ENCODE data around the gene TTC7B.
A peak's percentile ranks its signal among the peaks of the same experiment; 100 is the strongest.

The TTC7B gene

DNA sequence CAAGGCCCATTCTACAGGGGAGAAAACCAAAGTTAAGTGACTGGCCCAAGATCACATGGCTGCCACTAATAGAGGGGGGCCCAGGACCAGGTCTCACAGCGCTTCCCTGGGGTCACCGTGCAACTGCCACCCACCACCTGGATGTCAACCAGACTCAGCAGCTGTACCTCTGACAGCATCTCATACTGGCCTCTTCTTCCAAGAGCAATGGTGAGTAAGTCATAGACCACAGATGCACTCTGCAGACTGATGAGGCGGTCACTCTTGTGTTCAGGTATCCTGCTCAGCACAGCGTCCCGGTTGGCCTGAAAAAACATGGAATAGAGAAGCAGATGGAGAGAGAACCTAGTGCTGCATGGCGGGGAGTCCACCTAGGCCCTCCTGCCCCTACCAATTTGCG, 139.9 kb downstream of the TTC7B start:
- DNase-seq = no peak

DNA sequence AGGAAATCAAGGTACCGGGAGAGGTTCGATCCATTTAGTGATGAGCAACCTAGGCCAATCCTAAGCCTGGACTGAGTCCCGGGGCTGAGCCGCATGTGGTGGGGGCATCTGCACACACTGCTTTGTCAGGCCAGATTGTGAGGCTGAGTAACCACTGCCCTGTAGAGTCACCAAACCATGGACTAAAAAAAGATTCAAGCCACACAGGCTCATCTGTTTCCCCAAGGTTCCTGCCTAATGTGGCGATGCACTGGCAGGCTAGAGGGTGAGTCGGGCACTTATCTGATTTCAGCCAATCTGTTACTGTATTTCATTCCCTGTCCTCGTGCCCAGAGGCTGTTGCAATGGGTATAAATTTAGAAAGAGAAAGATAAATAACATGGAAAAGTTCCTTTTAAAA, 140.8 kb downstream of the TTC7B start:
- DNase-seq = no peak

DNA sequence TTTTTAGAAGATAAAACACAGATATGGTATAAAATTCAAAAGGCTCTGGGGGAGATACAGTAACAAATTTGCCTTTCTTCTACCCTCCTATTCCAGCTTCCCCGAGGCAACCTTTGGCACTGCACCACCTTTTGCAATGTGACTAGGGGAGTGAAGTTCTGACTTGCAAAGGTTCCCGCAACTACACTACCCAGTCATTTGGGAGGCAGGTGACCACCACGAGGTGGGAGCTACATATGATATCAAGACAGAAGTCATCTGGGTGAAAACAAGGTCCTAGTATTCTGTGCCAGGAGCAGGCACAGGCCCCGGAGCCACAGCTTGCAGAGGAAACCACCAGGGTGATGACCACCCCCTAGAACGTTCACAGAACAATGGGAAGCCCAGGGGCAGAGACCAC, 141.5 kb downstream of the TTC7B start:
- DNase-seq = no peak

DNA sequence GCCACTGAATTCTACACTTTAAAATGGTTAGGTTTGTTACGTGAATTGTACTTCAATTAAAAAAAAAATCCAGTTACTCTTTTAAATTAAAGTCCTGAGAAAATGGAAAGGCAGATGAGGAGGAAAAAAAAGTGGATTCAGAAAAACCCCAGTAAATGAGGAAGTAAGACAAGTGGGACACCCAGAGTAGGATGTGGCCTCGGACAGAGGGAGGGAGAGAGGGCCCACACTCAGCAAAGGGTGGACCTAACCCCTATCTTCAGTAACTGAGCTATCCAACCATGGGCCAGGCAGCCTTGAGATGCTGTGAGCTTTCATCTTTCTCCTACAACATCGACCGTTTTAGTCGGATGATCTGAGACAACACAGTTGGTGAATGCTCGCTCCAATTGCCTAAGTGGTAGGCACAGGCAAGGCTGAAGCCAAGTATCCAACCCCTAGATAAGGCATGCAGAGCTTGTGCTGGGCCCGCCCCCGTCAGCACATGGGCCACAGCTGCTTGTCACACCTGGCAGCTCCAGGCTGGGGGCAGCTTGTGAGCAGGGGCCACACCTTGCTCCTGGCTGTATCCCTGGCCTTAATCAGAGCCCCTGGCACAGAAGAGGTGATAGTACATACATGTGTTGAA, 142.1 kb downstream of the TTC7B start:
- DNase-seq = no peak

DNA sequence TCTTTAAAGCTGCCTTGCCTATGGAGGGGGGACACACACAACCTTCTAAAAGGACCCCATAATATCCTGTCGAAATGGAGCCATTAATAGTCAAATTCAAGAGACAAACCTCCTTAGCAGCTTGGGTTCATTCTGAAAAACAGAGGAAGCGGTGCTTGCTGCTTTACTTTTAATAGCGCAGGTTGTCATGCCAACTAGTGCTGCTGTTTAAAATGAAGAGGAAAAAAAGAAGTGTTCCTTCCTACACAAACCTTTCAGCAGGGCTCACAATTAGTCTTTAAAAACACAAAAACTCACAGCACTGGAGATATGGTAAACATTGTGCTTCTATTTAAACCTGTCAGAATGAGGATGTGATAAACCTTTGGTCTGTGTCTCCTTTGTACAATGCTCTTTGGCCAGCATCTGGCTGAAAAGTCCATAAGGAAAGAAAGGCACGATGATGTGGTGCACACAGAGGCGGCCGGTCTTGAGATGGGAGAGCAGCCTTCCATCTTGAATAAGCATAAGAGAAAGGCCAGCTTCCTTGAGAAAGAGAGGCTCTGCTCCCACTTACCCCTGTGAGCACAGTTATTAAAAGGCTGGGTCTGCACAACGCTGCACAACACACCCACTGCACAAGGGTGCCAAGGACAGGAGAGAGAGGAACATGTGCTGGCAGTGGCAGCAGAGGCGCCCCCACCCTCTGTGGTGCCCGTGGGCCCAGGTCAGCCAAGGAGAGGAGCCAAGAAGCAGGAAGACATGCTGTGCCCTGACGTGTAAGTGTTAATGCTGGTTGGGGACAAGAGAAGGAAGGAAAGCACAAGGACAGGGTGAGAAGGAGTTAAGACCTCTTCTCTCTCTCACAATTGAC, 144.6 kb downstream of the TTC7B start:
- DNase-seq = peak in 5 of 56 donors; percentile 27 to 57 (median 47)

DNA sequence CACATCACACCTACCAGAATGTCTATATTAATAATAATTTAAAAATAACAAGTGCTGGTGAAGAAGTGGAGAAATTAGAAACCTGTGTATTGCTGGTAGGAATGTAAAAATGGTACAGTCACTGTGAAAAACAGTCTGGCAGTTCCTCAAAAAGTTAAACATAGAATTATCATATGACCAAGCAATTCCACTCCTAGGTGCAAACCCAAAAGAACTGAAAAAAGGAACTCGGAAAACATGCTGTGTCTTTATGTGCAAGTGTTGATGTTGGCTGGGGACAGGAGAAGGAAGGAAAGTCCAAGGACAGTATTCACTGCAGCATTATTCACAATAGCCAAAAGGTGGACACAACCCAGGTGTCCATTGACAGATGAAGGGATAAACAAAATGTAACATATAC, 146.5 kb downstream of the TTC7B start:
- DNase-seq = no peak

DNA sequence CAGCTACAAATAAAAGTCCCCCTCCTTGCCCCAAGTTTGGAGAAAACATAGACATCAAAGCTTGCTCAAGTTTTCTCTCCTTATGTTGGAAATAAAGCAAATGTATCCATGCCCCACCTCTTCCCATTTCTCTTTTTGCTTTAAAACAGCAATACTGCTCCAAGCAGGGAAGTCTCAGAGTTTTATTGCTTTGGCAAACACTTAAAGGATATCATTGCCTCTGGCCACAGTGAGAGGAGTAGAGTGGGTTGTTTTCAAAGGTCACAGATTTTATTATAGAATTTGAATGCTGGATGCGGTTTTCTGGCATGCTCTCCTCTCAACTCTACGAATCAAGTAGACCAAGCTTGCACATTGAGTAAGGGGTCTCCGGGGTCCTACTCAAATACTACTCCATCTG, 149.7 kb downstream of the TTC7B start:
- no peak for DNase-seq

DNA sequence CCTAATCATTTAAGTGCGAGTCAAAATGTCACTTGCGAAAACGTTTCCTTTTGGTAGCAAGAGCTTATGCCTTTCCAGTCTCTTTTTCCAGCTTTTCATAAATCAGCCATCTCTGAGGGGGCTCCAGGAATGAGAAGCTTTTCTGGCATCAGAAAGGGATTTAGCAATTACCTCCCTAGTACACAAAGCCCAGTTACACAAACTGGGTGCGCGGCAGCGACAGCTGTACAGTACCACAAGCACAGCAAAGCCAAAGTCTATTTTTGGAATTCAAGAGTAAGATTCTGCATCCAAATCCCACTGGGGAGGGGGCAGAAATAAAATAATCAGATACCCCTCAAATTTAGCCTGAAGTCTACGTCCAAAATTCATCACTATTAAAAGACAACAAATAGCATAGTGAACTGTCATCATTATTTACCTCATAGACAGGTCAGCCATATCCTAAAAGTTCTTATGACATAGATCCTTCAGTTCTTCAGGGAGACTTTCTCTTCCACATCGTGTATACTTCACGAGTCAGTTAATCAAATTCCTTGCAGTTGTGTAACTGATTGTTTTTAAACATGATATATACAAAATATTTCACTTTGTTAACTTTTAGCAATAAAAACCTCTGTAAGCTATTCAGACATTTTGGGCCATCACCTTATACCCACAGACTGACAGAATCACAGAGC, 150.8 kb downstream of the TTC7B start:
- no peak for DNase-seq

DNA sequence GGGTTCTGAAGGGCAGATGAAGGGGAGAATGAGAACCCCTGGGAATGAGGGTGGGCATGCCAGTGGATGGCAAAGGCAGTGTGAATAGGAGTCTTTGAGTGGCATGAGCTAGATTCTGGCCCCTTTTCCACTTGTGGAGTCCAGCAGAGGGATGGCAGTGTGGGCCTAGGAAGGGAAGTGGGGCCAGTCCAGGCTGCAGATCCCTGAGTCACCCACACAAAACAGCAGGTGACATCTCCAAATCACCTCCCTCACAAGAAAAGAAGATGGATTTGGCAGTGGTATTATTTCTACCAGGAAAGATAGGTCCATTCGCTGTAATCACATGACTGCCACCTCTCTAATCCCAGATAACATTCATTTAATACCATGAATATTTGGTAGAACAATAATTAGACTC, 151.3 kb downstream of the TTC7B start:
- no peak for DNase-seq

DNA sequence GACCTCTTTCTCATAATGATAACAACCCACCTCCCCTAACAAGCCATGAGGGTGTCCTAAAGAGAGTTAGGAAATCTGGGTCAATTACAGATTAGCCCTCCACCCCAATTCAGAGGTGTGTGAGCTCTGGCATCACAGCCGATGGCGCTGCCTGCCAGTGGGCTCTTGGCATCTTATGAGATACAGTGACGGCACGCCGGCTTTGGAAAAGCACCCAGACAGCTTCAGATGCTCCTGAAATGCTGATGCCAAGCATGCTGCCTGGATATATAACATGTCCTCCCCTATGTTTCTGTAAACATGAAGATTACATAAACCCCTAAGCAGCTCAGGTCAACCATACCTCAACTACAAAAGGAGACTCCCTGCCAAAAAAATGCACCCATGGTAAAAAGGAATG, 152.6 kb downstream of the TTC7B start:
- DNase-seq = no peak

DNA sequence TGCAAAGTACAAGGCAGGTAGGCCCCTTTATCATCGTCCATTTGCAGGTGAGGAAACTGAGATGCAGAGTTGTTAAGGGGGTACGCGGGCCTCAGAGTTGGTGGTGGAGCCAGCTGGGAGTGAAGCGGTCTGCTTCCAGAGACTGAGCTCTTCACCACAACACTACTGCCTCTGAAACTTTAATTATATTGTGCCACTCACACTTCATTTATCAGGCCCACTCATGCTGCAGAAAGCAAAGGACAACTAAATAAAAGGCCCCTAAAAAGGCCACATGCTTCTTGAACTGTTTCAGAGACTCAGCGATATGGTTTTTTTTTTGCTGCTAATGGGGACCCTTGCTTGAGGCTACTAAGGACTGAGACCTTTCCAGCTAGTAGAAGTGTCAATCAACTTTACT, 153.1 kb downstream of the TTC7B start:
- DNase-seq = no peak

DNA sequence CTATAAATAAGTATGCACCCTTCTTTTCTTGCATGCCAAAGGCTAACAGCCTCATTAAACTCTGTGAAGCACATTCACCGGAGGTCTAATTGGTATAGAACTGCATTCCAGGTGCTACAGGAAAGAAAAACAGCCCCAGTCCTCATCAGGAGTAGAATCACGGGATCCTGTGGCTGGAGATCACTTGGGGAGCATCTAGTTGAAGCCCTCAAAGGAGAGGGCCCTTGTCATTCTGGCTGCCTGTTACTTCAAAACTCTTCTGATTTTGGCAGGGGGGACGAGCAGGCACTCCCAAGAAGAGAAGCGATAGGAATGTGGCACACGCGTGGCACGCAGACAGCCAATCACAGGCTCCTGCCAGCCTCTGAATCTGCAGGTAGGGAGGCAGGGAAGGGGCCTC, 154.4 kb downstream of the TTC7B start:
- no peak for DNase-seq

DNA sequence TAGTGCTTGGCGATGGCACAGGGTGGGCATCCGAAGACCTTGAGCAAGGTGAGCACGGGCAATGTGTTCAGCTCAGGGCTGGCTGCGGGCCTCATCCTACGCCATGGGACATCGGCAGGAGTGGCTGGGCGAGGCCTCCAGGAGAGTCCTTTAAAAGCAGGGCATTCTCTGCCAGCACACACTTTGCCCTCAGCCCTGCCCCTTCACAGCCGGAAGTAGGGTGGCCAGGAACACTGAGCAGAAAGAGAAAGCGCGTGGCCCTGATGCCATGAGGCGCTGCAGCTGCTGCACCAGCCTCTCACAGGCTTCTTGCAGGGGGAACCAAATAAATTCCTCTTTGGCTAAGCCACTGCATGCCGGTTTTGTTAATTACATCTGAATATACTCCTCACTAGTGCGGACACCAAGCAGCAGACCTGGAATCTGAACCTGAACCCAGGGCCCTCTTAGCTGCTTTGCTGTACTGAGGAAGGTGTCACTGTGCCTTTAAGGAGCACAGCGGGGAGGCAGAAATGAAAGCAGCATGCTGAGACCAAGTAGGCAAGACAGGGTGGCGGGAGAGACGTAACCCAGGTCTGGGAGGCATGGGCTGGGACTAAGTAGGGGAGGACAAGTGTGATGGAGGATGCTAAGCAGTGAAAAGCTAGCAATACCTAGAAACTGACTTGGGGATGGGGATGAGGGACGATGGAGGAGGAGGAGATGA, 155.2 kb downstream of the TTC7B start:
- DNase-seq = peak in 3 of 56 donors; percentile 27 to 72 (median 46)

DNA sequence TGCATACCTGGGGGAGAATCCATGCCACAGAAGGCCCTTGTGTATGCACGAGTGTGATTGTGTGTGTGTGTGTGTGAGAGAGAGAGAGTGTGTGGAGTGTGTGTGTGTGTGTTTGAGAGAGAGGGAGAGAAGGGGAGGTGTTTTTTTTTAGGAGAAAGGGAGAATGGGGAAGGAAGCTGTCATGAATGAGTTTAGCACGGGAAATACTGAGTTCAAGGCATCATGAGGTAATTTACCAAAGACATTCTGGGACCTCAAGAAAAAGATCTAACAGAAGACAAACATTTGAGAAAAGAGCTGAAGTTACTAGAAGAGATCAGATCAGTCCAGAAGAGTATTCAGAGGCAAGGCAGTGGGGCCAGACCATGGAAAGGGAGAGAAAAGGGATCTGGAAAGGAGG, 157.1 kb downstream of the TTC7B start:
- DNase-seq = no peak

DNA sequence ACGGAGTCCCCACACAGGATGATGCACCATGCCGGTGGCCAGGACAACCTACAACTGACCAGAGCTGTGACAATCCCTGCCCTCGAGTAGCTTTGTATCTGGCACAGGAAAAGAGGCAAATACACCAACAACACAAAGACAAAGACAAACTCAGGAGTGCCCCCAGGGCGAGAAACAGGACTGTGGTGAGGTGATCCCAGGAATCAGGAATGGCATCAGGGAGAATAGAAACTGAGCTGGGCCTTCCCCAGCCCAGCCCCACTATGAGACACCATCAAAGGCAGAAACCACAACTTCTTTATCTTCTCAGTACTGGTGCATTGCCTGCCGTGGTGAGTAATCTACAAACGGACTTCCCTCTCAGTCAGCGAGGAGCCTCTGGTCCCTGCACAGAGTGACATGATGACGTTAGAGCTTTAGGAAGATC, 157.7 kb downstream of the TTC7B start:
- peak in 1 of 56 donors; percentile 33 for DNase-seq

DNA sequence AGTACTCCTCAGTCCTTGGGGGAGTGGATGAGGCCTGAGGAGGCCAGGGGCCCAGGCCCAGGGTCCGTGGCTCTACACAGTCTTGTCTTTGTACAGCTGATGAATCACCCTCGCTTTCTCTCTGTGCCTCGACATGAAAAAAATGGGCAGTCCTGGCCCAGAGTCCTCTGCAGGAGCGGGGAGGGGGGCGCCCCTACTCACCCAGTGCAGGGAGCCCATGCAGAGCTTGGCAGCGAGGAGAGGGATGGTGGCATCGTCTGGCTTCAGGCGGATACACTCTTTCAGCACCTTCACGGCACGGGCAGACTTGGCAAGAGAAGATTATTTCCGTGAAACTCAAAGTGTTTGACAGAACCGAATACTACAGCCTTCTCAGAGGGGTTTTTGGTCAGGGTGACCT, 159.3 kb downstream of the TTC7B start:
- DNase-seq = peak in 20 of 56 donors; percentile 30 to 81 (median 54)

DNA sequence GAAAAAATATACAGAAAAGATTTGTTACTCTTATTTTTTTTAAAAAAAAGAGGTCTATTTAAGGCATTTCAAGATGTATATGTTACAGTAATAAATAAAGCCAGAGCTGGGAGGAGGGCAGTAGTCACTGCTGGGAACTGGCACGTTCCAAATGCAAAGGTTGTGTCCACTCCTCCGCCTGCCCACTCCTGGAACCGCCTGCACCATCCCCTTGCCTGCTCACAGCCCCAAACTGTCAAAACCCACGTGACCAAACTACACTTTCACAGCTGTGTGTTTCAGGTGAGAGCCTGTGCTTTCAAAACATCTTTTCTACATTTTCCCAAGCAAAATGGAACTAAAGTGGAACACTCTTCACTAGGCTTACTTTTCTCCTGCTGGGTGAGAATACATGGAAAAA, 160.4 kb downstream of the TTC7B start:
- DNase-seq = no peak

DNA sequence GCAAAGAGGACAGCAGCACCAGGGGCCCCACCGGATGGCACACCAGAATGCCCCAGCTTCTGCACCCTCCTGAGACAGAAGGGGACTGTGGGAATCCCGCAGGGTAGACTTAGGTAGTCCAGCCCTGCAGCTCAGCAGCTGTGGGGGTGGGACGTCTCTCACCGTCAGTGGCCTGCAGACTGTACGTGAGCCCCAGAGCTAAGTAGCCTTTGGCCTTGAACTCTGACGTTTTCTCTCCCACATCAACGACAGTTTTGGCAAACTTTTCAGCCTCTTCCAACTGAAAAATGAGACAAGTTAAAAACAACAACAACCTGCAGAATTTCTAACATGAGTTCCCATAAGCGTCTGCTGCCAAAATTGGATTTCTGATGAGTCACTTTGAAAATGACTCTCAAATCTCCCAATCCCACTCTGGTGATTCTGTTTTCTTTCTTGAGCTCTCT, 161.4 kb downstream of the TTC7B start:
- DNase-seq = no peak

DNA sequence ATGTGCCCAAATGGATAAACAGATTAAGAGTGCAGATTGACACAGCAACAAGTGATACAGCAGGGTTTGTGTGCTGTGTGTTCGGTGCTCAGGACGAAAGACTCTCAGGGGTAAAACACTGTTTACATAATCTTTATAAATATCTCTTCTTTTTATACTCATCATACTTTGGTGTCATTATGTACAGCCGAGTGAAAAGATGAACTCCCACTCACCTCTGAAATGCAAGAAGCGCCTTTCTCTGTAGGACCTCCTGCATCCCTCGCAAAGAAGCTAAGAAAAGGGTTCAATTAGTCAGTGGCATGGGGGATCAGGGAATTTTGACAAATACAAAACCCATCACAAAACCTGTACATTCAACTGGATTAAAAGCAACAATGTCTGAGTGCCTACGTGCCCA, 163.6 kb downstream of the TTC7B start:
- DNase-seq = no peak

DNA sequence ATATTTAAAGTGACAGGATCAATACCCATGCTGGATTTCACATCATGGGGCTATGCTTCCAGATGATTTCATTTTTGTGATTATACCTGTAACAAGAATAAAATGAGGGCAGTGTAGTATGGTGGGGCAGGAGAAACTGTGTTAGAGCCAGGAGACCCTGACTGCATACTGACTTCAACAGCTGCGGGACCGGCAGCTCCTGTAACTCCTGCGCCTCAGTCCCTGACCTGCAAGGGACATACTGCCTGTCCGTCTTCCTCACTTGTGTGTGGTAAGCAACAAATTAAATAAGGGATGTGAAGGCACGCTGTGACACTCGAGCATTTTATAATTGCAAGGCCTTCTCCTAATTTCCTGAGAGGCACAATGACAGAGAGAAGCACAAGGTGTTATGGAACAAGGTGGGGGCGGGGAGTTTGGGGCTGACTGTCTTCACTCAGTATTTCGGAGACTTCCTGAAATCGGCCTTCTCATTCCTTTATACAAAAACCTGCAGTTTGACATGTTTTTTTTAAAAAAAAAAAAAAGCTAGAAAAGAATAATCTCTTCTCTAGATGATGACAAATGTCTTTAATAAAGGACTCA, 164.2 kb downstream of the TTC7B start:
- DNase-seq = no peak

DNA sequence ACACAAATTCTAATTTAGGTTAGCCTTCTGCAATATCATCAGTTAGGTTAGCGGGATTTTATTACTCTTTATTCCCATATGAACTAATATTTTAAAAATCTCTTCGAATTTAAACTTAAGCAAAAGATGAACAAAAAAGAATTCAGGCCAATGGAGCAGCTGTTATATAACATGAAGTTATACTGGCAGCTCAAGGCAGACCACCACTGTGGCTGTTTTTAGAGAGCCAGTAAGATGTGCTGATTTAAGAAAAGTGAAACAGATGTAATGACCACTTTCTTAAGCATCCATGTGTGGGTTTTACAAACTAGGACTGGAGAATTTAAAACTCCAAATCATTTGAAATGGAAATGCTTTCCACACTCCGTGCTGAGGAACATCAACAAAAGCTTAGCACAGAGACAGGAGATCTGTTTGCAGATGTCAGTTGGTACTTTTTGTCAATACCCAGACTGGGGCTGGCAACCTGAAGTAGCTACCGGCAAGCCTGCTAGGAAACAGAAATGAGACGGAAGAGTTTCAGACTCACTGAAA, 164.9 kb downstream of the TTC7B start:
- DNase-seq = no peak

Data from amygdala (tissue), 56 donors.